SK-N-SH (cell line): ENCODE data around the gene INTS1. TPM values are rescaled to one million over a fixed set of nuclear protein-coding genes. Genes with fewer than 3 reads are reported as not detected.

Source experiments
- CTCF ChIA-PET: fragments of 300-600, 350-600 bp; formaldehyde crosslinking; extraction: SDS; loops from one replicate; lab custom pipeline; 2021; lab: Yijun Ruan, JAX
- POLR2A ChIA-PET: fragments of 350-600 bp; sonication (Branson Sonifier 250); formaldehyde crosslinking; extraction: SDS; loops from one replicate; lab custom pipeline; 2020; ENCODE audit warnings: antibody characterized with exemption, inconsistent platforms; lab: Yijun Ruan, JAX
- DNase-seq: peaks from one replicate; pipeline ENCODE4 v3.0.0; 2012
- H2AFZ ChIP-seq: fragments of 200-600 bp; sonication (generic); 2 replicates; pipeline ENCODE4 v1.8.1; 2016; ENCODE audit warnings: antibody characterized with exemption, mild to moderate bottlenecking, low read depth
- H3F3A ChIP-seq: fragments of 200-600 bp; sonication (generic); replicated peaks from 2 replicates; pipeline ENCODE3; 2016; ENCODE audit warnings: antibody characterized with exemption, mild to moderate bottlenecking; ENCODE audit not compliant: insufficient read depth
- H3K27ac ChIP-seq, 2 experiments: fragments of 200-500 bp in 1 of 2; fragments of 200-600 bp in 1 of 2; sonication (Bioruptor generic) in 1 of 2; sonication (generic), shearing (Covaris generic) in 1 of 2; 2 replicates each; pipeline versions ENCODE4 v1.5.1 to v1.6.1; 2014 to 2016; ENCODE audit warnings: low read depth in 2 of 2, inconsistent platforms in 1 of 2, low read length in 1 of 2, mild to moderate bottlenecking in 1 of 2, mixed read lengths in 1 of 2
- H3K27me3 ChIP-seq: fragments of 200-600 bp; sonication (generic), shearing (Covaris generic); 2 replicates; pipeline ENCODE4 v1.6.1; 2016; ENCODE audit warnings: mixed run types; ENCODE audit not compliant: insufficient read depth
- H3K36me3 ChIP-seq, 2 experiments: fragments of 200-500 bp in 1 of 2; fragments of 200-600 bp in 1 of 2; sonication (Bioruptor generic) in 1 of 2; sonication (generic) in 1 of 2; replicated peaks in 1 of 2; 2 replicates each; pipeline versions ENCODE3 to v1.5.1; 2014 to 2016; ENCODE audit warnings: low read length in 1 of 2, mild to moderate bottlenecking in 1 of 2; ENCODE audit not compliant: insufficient read depth in 2 of 2, control insufficient read depth in 1 of 2
- H3K4me1 ChIP-seq, 2 experiments: fragments of 200-500 bp in 1 of 2; fragments of 200-600 bp in 1 of 2; sonication (Bioruptor generic) in 1 of 2; sonication (generic), shearing (Covaris generic) in 1 of 2; 2 replicates each; pipeline versions ENCODE4 v1.5.1 to v1.6.1; 2014 to 2016; ENCODE audit warnings: low read depth in 1 of 2, low read length in 1 of 2, mixed run types in 1 of 2; ENCODE audit not compliant: insufficient read depth in 2 of 2, control insufficient read depth in 1 of 2
- H3K4me2 ChIP-seq: fragments of 200-600 bp; sonication (generic), shearing (Covaris generic); 2 replicates; pipeline ENCODE4 v1.6.1; 2017; ENCODE audit warnings: mixed run types
- H3K4me3 ChIP-seq, 2 experiments: fragments of 200-500 bp in 1 of 2; fragments of 200-600 bp in 1 of 2; sonication (Bioruptor generic) in 1 of 2; sonication (generic), shearing (Covaris generic) in 1 of 2; 2 replicates each; pipeline versions ENCODE4 v1.5.1 to v1.8.1; 2014 to 2016; ENCODE audit warnings: low read depth in 2 of 2, inconsistent platforms in 1 of 2, low read length in 1 of 2, mild to moderate bottlenecking in 1 of 2, mixed read lengths in 1 of 2, moderate library complexity in 1 of 2
- H3K79me2 ChIP-seq: fragments of 200-600 bp; sonication (generic); 2 replicates; pipeline ENCODE4 v1.8.1; 2017; ENCODE audit warnings: mild to moderate bottlenecking; ENCODE audit not compliant: insufficient read depth
- H3K9ac ChIP-seq: fragments of 200-600 bp; sonication (generic); 2 replicates; pipeline ENCODE4 v1.6.1; 2017; ENCODE audit warnings: mixed run types
- H3K9me2 ChIP-seq: fragments of 200-600 bp; sonication (generic); 2 replicates; pipeline ENCODE4 v1.6.1; 2017; ENCODE audit warnings: mixed run types
- H3K9me3 ChIP-seq: fragments of 200-600 bp; sonication (generic); 2 replicates; pipeline ENCODE4 v1.6.1; 2017; ENCODE audit warnings: mixed run types, mild to moderate bottlenecking, moderate library complexity
- H4K20me1 ChIP-seq: fragments of 200-600 bp; sonication (generic); 2 replicates; pipeline ENCODE4 v1.6.1; 2017; ENCODE audit warnings: mild to moderate bottlenecking, mixed run types; ENCODE audit not compliant: insufficient read depth
- CTCF ChIP-seq: fragments of 200-600 bp; sonication (generic); IDR thresholded peaks from 2 replicates; pipeline ENCODE4 v1.6.1; 2017; ENCODE audit warnings: antibody characterized with exemption, mild to moderate bottlenecking, moderate library complexity
- EZH2phosphoT487 ChIP-seq: fragments of 200-600 bp; sonication (generic); IDR thresholded peaks from 2 replicates; pipeline ENCODE4 v1.6.1; 2017; ENCODE audit warnings: low read depth, mixed run types, mild to moderate bottlenecking, antibody characterized with exemption, moderate library complexity, borderline replicate concordance
- GABPA ChIP-seq: IDR thresholded peaks from 2 replicates; pipeline ENCODE4 v1.4.0; 2012; ENCODE audit warnings: low read depth, mild to moderate bottlenecking
- GATA2 ChIP-seq: sonication (generic); formaldehyde crosslinking; IDR thresholded peaks from 2 replicates; pipeline ENCODE4 v1.5.0; 2020; ENCODE audit warnings: mild to moderate bottlenecking, missing genetic modification reagents
- MEF2A ChIP-seq: IDR thresholded peaks from 2 replicates; pipeline ENCODE4 v1.4.0; 2012; ENCODE audit warnings: low read depth, borderline replicate concordance
- PBX3 ChIP-seq: IDR thresholded peaks from 2 replicates; pipeline ENCODE4; 2012
- RAD21 ChIP-seq: IDR thresholded peaks from 2 replicates; pipeline ENCODE4 v1.6.1; 2012; ENCODE audit warnings: mild to moderate bottlenecking, low read length
- REST ChIP-seq: IDR thresholded peaks from 2 replicates; pipeline ENCODE4 v1.6.1; 2012; ENCODE audit warnings: mild to moderate bottlenecking, low read depth, low read length, moderate library complexity
- TAF1 ChIP-seq: IDR thresholded peaks from 2 replicates; pipeline ENCODE4 v1.6.1; 2012; ENCODE audit warnings: low read depth, mild to moderate bottlenecking, low read length, moderate library complexity, borderline replicate concordance
- TCF12 ChIP-seq: IDR thresholded peaks from 2 replicates; pipeline ENCODE4 v1.4.0; 2012
- TEAD4 ChIP-seq: IDR thresholded peaks from 2 replicates; pipeline ENCODE4 v1.4.0; 2012; ENCODE audit warnings: mild to moderate bottlenecking, borderline replicate concordance; ENCODE audit not compliant: insufficient read depth
- WGBS: methylation state at CpG from one replicate; pipeline ENCODE4 v1.1.6; 2017; ENCODE audit warnings: low lambda C conversion rate; 5-methylcytosine and 5-hydroxymethylcytosine counted together
- polyA plus RNA-seq, 3 experiments: library from polyadenylated mRNA; depleted of rRNA; stranded (reverse); fragments of >200 nt; gene quantifications; 2 replicates each; pipeline ENCODE4 v1.2.3, GENCODE V29; 2012

Gene INTS1
- polyA plus RNA-seq, 1 of the 3 experiments (the other 2 are of a cell fraction) = 48.1 TPM

GRCh38 chr7:1545417-1546246 lies 41.4 kb upstream of the INTS1 start:
- peaks cover 7 to 34% of the 10 kb centered on the region in 2 experiments for H3K36me3 ChIP-seq
- 80% methylated on average over 28 of the region's 40 CpGs for WGBS

GRCh38 chr7:1544896-1545416 lies 40.8 kb upstream of the INTS1 start:
- no peaks in the 10 kb centered on the region for H3K27me3 ChIP-seq
- no peaks in the 10 kb centered on the region for H3K4me1 ChIP-seq
- no peak overlapping the region for H2AFZ ChIP-seq
- no peak for DNase-seq
- H3K79me2 ChIP-seq = peaks cover 6% of the 10 kb centered on the region; the same call in 1 of the 2 replicates
- H4K20me1 ChIP-seq = no peaks in the 10 kb centered on the region
- 90% methylated on average over 9 of the region's 16 CpGs for WGBS
- TF ChIP-seq GATA2 (CRISPR knock-in tag) (no peak), GABPA (no peak), TAF1 (no peak), MEF2A (no peak), REST (no peak), RAD21 (no peak), TCF12 (no peak), TEAD4 (no peak), EZH2phosphoT487 (no peak), PBX3 (no peak)
- no peaks in the 10 kb centered on the region for H3F3A ChIP-seq
- H3K27ac ChIP-seq = no peak overlapping the region
- no peaks in the 10 kb centered on the region for H3K9me3 ChIP-seq
- peaks cover 7 to 39% of the 10 kb centered on the region in 2 experiments for H3K36me3 ChIP-seq
- H3K9me2 ChIP-seq = no peaks in the 10 kb centered on the region
- no peak overlapping the region for H3K4me2 ChIP-seq
- ChIA-PET CTCF (interaction anchor here (1.0 to 1.1 kb wide), 2 partner anchors 38 to 71 kb away, joined by 3 read pairs; no protein-coding TSS in a partner anchor), POLR2A (interaction anchor here (0.8 kb wide), 1 partner anchor 11 kb away, joined by 3 read pairs; the partner anchor contains the start of gene TMEM184A)
- no peak overlapping the region for H3K9ac ChIP-seq
- H3K4me3 ChIP-seq = no peak overlapping the region

More at GRCh38 chr7:1545417-1546246, 41.4 kb upstream of the INTS1 start:
- no peak overlapping the region for H2AFZ ChIP-seq
- ChIA-PET CTCF (interaction anchor here (1.0 to 2.2 kb wide), 3 partner anchors 11 to 72 kb away, joined by 3 to 11 read pairs (median 3); partner anchors contain the start of gene TMEM184A), POLR2A (interaction anchor here (0.8 kb wide), 1 partner anchor 10 kb away, joined by 3 read pairs; the partner anchor contains the start of gene TMEM184A)
- DNase-seq = no peak
- H3K4me3 ChIP-seq = no peak overlapping the region
- H3K9ac ChIP-seq = no peak overlapping the region
- H3K27ac ChIP-seq = no peak overlapping the region
- no peaks in the 10 kb centered on the region for H3K9me2 ChIP-seq
- TF ChIP-seq GABPA (no peak), CTCF (0 out of 2 replicates have a peak, but pooled peaks have one; percentile 16)
- H3K79me2 ChIP-seq = peaks cover 5% of the 10 kb centered on the region; the same call in 1 of the 2 replicates
- no peak overlapping the region for H3K4me2 ChIP-seq
- no peaks in the 10 kb centered on the region for H4K20me1 ChIP-seq
- no peaks in the 10 kb centered on the region for H3K27me3 ChIP-seq
- H3K4me1 ChIP-seq = no peaks in the 10 kb centered on the region
- no peaks in the 10 kb centered on the region for H3F3A ChIP-seq
- no peaks in the 10 kb centered on the region for H3K9me3 ChIP-seq
